HUDEP-2 (cell line): ENCODE results near the gene RAB5IF.
"Not testable (repeated sequence)": the region's sequence is repeated elsewhere in the genome, so short reads cannot be mapped to it uniquely, and the experiment has no call there.

ENCODE experiments used
- DNase-seq, 76 experiments: peaks; one replicate each; lab custom pipeline; 2025; ENCODE audit not compliant: unreplicated experiment in 76 of 76; lab: John Stamatoyannopoulos, UW

RAB5IF gene, protein sequence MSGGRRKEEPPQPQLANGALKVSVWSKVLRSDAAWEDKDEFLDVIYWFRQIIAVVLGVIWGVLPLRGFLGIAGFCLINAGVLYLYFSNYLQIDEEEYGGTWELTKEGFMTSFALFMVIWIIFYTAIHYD

DNA sequence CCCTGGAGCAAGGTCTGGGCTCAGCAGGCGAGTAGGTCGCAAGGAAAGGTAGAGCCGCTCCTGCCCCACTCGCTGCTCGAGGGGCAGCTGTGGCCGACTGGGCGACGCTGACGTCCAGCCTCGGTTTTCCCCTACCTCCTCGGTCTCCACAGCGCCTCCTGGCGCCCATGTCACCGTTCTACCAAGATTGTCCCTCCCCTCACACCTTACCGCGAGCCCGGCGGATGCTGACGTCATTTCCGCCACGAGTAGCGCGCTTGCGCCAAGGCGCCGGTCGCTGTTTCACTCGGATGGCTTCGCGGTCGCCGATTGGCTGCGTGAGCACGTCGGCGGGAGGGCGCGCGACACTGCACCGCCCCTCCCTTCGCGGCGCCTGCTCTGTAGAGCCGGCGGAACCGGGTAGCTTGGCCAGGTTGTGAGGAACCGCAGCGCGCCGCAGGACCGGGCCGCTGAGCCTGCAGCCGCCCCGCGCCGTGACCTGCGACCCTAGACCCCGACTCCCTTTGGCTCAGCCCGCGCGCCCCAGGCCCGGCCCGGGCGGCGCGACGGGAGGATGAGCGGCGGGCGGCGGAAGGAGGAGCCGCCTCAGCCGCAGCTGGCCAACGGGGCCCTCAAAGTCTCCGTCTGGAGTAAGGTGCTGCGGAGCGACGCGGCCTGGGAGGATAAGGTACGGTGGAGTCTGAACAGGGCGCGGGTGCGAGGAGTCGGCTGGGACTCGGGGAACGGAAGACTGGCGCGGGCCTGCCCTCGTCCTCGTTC lies at the start of gene RAB5IF:
Gene RAB5IF (plus strand): TSS at position 381 of the 759 bp plus-strand sequence. CDS start 173 bp downstream, at position 554.
- DNase-seq, result peak in 75 of 76 experiments; percentile 62 to 99 (median 97)

DNA sequence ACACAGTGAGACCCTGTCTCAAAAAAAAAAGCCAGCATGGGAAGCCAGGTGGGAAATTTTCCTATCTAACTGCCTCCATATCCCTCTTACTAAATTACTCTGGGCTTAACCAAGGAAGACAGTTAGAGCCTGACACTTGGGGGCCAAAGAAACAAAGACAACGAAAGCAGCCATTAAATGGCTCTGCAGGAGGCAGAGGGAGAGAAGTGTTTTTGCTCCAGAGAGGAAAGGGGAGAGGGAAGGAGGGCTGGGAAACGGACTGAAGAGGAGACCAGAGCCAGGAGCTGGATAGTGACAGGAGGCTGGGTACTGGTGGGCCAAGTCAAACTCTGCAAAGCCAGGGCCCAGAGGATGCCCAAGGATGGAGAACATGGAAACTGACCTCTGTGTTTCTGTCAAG lies 42.9 kb upstream of the RAB5IF start:
- DNase-seq, result no peak

DNA sequence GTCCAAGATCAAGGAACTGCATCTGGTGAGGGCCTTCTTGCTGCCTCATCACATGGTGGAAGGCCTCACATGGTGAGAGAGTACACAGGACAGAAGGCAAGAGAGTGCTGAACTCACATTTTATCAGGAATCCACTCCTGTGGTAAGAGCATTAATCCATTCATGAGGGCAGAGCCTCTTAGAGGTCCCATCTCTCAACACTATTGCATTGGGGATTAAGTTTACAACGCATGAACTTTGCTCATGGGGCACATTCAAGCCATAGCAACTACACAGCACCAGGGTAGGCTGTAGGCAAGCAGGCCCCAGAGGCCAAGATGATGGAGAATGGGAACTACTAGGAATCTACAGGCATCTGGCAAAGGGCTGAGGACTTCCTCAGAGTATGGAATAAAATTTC lies 42.2 kb upstream of the RAB5IF start:
- DNase-seq, result no peak

DNA sequence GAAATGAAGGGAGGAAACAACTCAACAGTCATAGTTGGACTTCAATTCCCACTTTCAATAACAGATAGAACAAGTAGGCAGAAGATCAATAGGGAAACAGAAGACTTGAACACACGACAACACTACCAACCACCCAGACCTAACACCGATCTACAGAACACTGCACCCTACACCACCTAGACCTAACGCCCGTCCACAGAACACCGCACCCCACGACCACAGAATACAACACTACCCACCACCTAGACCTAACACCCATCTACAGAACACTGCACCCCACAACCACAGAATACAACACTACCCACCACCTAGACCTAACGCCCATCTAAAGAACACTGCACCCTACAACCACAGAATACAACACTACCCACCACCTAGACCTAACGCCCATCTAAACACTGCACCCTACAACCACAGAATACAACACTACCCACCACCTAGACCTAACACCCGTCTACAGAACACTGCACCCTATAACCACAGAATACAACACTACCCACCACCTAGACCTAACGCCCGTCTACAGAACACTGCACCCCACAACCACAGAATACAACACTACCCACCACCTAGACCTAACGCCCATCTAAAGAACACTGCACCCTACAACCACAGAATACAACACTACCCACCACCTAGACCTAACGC lies 41.4 kb upstream of the RAB5IF start:
- DNase-seq, result not testable (repeated sequence)

DNA sequence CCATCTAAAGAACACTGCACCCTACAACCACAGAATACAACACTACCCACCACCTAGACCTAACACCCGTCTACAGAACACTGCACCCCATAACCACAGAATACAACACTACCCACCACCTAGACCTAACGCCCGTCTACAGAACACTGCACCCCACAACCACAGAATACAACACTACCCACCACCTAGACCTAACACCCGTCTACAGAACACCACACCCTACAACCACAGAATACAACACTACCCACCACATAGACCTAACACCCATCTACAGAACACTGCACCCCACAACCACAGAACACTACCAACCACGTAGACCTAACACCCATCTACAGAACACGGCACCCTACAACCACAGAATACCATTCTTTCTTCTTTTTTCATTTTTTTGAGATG lies 40.9 kb upstream of the RAB5IF start:
- not testable (repeated sequence) for DNase-seq

DNA sequence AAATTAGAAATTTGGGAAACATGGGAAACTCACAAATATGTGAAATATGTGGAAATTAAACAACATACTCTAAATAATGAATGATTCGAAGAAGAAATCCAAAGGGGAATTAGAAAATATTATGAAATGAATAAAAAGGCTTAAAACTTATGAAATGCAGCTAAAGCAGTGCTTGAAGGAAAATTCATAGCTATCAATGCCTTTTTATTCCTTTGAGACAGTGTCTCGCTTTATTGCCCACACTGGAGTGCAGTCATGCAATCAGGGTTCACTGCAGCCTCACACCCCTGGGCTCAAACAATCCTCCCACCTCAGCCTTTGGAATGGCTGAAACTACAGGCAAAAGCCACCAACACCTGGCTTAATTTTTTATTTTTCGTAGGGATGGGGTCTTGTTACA lies 40.1 kb upstream of the RAB5IF start:
- DNase-seq, result no peak

DNA sequence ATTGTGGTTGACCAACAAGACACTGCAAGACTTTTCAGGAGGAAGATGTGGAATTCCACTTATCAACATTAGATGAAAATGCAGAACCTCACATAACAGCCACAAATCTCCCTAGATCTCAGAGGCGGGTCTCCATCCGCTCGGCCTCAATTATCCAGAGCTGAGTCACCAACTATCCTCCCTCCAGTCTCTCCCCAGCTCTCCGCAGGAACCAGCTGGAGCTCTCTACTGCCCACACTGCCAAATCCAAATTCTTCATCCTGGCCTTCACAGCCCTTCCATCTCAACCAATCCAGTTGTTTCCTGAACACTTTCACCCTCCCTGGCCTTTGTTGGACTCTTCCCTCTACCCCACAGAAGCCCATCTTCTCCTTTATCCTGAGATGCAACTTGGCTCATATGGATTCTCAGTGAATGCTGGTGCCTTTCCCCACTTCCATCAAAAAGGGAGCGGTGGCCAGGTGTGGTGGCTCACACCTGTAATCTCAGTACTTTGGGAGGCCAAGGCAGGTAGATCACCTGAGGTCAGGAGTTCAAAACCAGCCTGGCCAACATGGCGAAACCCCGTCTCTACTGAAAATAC lies 35.6 kb upstream of the RAB5IF start:
- no peak for DNase-seq

DNA sequence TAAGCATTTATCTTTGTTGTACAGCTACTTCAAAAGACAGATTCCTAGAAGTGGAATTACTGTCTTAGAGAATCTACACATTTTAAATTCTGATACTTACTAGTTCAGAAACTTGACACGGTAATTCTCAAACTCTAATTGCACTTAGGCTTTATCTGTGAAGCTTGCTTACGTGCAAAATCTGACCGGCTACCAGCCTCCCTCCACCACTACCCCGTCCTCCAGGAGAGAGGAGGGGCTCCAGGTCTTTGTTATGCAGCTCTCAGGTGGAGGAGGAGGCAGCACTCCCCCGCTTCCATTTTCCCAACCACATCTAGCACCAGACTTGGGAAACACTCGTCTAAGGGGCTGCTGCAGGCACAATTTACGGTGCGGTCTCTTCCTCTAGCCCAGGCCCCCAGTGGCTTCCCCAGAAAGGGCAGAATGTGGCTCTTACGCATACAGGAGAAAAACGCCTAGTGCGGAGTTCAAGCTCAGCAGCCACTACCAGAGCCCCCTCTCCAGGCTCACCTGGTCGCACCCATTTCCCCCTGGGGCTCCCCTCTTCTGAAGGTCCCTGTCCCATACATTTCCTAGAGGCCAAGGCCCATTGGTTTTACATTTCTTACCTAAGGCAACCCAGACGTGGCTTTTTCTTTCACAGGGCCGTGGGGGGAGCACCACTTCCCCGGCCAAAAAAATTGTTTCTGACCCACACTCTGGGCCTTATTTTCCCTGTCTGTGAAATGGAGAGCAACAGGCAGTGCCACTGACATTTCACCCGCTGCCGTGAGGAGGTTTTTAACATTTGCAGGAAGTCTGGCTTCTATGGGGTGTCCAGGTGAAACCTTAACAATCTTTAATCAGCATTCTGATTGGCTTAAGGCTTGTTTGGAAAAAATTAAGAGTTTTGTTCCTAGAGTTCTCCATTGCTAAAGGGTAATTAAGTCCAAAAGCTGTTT lies 33.7 kb upstream of the RAB5IF start:
- no peak for DNase-seq

DNA sequence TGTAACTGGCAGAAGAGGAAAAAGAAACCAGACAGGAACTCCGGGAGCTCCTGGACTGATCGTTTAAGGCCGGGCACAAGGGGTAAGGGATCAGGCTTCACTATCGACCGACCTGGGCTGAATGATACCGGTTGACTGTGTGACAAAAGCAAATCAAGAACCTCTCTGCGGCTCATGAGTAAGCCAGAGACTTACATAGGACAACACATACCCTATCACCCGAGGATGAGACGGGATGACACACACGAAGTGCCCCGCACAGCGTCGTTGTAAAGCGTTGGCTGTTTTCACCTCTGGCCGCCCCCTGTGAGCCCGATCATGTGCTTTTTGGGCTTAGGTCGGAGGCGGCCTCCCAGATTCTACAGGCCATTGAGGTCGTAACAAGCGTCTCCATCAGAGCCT lies 32.9 kb upstream of the RAB5IF start:
- DNase-seq, result peak in 15 of 76 experiments; percentile 5 to 50 (median 31)

DNA sequence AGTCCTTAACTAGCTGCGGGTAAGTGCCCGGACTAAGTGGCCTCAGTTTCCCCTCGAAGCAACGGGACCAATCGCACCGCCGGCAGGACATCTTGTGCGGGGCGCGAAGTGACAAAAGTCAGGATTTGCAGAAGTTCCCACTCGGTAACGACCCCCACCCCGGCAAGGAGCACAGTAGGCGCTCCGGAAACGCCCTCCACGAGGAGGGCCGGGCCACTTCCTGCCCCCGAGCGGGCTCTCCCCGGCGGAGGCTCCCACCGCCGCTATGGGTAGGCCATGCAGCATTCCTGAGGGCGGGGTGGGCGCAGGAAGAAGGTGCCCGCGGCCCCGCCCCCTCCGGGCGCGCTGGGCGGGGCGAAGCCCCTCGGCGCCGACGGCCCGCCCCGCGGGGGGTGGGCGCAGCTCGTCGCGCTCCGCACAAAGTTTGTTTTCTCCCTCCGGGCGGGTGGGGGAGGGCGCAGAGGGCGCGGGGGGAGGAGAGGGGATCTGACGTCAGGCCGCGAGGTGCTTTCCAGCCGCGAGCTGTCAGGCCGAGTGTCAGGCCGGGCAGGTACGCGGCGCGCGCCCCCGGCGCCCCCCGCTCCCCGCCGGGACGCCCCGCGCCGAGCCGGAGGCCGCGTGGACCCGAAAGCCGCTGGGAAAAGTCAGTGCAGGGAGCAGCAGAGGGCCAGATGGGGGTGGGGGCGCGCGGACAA lies 32.3 kb upstream of the RAB5IF start, which contains the start of gene TGIF2:
Gene TGIF2 (plus strand): TSS at position 495 of the 695 bp plus-strand sequence. CDS start 5,178 bp downstream, outside the sequence.
- peak in 63 of 76 experiments; percentile 16 to 83 (median 58) for DNase-seq

DNA sequence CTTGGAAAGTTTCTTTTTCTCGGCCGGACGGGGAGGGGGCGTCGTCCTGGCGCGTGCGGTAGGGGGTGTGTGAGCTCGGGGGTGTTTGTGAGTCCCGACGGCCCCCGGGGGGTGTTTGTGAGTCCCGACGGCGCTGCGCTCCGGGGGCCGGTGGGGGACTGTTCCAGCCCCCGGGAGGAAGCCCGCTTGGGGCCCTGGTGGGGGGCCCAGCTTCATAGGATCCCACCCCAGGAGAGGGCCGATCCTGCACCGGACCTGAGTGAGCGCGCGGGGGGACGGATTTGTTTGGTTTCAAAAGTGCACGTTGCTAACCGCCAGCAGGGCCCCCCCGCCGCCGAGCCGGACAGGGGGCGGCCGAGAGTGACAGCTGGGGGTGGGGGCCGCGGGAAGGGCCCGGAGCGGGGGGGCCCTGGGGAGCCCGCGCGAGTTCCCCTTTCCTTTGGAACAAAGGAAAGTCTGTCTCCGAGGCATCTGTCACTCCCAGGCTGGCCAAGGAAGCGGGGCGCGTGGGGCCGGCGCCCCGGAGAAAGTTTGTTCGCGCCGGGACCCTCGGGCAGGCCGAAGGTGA lies 31.7 kb upstream of the RAB5IF start:
- DNase-seq, result peak in 6 of 76 experiments; percentile 2 to 20 (median 18)

DNA sequence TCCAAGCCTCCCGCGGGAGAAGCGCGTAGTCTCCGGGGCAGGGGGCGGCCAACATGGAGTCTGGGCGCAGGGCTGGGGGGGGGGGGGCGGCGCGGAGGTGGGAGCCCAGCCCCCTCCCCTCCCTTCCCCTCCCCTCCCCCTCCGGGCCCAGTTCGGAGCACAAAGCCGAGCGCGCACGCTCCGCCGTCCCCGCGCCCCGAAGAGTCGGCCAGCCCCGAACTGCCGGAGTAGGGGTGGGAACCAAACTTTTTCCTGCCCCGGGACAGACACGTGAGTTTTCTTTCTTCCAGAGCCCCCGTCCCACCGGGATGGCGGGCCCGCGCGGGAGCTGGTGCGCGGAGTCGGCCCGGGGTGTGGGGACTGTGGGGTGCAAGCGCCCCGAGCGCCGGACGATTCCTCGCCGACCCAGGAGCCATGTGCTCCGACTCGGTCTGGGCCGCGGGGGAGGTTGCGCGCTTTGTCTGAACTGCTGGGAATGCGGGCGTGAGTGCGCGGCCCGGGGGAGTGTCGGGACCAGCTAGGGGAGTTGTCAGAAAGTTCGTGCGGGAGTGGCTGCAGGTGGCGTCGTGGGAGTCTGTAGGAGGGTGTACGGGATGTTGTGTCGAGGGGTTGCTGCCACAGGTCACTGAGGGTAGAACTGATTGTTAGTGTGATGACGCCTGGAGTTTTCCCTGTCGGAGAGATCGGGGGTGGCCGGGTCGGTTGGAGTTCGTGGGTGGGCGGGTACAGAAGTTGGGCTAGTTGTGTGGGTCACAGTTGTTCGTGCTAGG lies 31.0 kb upstream of the RAB5IF start:
- peak in 49 of 76 experiments; percentile 1 to 68 (median 34) for DNase-seq

DNA sequence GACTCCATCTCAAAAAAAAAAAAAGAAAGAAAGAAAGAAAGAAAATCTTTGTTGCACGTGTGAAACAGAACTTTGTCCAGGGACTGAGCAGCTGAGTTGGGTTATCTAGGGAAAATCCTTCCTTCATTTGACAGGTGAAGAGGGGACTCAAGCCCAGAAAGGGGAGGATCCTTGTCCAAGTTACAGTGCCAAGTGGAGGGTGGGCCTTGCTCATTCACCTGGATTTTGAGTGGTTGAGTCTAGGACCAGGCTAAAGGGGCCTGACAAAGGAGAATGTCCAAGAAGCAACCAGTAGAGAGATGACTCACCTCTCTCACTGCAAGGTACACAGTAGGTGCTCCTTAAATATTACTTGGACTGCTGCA lies 29.5 kb upstream of the RAB5IF start:
- no peak for DNase-seq

DNA sequence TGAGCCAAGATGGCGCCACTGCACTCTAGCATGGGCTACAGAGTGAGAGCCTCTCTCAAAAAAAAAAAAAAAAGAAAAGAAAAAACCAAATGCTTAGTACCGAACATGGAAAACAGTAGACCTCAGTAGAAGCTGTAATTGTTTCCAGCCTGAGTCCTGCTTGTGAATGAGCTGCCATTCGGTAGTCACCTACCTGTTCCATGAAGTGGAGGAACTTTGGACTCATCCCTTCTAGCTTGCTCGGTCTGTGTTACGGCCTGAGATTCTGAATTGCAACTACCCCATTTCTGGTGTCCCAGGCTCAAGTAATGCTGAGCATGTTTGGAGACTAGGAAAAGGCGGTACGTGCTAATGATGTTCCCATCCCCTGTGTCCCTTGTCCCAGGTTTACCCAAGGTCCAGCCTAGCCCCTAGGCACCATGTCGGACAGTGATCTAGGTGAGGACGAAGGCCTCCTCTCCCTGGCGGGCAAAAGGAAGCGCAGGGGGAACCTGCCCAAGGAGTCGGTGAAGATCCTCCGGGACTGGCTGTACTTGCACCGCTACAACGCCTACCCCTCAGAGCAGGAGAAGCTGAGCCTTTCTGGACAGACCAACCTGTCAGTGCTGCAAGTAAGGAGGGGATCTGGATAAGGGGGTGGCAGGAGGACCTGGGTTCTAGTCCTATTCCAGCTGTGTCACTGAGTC lies 27.1 kb upstream of the RAB5IF start:
- no peak for DNase-seq

DNA sequence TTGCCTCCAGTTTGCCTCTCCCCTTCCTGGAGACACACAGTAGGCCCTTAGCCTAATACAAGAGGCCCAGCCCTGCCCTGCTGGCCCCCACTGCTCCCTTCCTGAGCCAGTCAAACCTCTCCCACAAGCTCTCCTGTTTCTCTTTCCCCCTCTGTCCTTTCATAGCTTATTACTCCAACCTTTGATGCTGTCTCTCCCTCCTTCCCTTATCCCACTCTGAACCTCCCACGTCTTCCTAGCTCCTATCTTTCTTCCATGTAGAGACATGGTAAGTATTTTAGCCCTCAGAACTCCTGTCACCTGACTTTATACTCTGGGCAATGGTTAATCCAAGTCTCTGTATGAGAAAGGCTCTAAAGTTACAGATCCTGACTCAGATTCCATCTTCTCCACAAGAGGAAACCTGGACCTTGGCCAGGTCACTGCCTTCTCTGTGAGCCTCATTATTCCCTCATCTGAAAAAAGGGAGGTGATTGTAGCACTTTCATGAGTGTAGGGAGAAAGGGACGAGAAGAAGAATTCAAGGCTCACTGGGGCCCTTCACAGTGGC lies 25.5 kb upstream of the RAB5IF start:
- no peak for DNase-seq

DNA sequence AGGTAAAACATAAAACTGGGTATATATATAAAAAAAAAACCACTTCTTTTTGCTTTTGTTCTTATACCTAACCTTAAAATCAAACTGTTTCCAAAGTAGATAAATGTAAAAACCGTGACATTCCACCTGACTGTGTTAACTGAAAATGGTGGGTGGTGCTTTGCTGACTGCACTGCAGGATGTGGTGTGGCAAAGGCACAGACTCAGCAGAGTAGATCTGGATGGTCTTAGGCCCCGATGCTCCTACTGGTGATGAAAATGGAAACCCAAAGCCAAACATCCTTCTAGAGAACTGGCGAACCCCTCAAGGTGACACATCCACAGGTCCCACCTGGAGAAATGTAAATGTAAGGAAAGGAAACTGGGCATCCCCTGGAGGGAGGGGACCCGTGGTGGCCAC lies 23.3 kb upstream of the RAB5IF start:
- no peak for DNase-seq

DNA sequence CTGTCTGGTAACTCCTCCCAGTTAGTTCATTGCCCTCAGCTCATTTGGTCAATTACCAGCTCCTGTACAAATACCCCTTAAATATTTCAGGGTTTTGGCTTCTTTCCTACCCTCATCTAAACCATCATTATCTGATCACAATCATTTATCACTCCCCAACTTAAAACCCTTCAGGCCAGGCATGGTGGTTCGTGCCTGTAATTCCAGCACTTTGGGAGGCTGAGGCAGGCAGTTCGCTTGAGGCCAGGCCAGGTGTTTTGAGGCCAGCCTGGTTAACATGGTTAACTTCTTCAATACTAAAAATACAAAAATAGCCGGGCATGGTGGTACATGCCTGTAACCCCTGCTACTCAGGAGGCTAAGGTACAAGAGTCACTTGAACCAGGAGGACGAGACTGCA lies 22.8 kb upstream of the RAB5IF start:
- DNase-seq, result no peak

DNA sequence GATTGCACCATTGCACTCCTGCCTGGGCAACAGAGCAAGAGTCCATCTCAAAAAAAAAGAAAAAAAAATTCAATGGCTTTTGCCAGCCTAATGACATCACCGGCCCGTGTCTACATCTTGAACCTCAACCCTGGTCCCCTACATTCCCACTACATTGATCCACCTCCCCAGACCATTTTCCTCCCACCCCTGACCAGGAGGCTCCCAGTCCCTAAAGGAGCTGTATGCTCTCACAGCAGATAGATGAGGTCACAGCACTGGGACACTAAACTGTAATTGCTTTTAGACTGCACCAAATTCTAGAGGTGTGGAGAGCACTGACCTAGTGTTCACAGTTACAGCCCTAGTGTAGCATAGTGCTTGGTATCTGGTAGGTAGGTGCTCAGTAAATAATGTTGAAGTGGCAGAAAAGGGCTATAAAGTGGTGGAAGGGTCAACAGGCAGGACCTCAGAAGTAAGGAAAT lies 21.5 kb upstream of the RAB5IF start:
- DNase-seq, result no peak
